Chondrocyte (in vitro differentiated cells): ENCODE data around the gene UNC5A. TPM values are rescaled to one million over a fixed set of nuclear protein-coding genes. Genes with fewer than 3 reads are reported as not detected.

Experiments
- DNase-seq: peaks from one replicate; pipeline ENCODE4 v3.0.0; 2021; ENCODE audit warnings: mixed read lengths, low spot score
- H3K27ac Mint-ChIP-seq: one replicate; pipeline ENCODE4 v1.8.0; 2021; ENCODE audit warnings: mild to moderate bottlenecking, moderate library complexity, mixed read lengths; ENCODE audit not compliant: unreplicated experiment
- H3K27me3 Mint-ChIP-seq: 2 replicates; pipeline ENCODE4 v1.8.0; 2021; ENCODE audit warnings: low read depth, mixed read lengths
- H3K36me3 Mint-ChIP-seq: 2 replicates; pipeline ENCODE4 v1.8.0; 2021; ENCODE audit warnings: low read depth, mixed read lengths
- H3K4me1 Mint-ChIP-seq: 2 replicates; pipeline ENCODE4 v1.8.0; 2021; ENCODE audit warnings: low read depth, mild to moderate bottlenecking, mixed read lengths
- H3K4me3 Mint-ChIP-seq: one replicate; pipeline ENCODE4 v1.8.0; 2021; ENCODE audit warnings: mild to moderate bottlenecking, moderate library complexity, mixed read lengths; ENCODE audit not compliant: unreplicated experiment
- H3K9me3 Mint-ChIP-seq: 2 replicates; pipeline ENCODE4 v1.8.0; 2021; ENCODE audit warnings: low read depth, mixed read lengths
- total RNA-seq: library from RNA; stranded (reverse); gene quantifications from 3 replicates; pipeline ENCODE4 v1.2.1, GENCODE V29; 2021
- TF ChIP-seq, protein P1 (sequence below): fragments of 200-600 bp; sonication (generic); IDR thresholded peaks from 2 replicates; pipeline ENCODE4 v1.5.0; 2021; ENCODE audit warnings: antibody characterized with exemption, mild to moderate bottlenecking, moderate library complexity

UNC5A gene
- total RNA-seq, 1 donor from 2014 or later, result 0.15 TPM

DNA sequence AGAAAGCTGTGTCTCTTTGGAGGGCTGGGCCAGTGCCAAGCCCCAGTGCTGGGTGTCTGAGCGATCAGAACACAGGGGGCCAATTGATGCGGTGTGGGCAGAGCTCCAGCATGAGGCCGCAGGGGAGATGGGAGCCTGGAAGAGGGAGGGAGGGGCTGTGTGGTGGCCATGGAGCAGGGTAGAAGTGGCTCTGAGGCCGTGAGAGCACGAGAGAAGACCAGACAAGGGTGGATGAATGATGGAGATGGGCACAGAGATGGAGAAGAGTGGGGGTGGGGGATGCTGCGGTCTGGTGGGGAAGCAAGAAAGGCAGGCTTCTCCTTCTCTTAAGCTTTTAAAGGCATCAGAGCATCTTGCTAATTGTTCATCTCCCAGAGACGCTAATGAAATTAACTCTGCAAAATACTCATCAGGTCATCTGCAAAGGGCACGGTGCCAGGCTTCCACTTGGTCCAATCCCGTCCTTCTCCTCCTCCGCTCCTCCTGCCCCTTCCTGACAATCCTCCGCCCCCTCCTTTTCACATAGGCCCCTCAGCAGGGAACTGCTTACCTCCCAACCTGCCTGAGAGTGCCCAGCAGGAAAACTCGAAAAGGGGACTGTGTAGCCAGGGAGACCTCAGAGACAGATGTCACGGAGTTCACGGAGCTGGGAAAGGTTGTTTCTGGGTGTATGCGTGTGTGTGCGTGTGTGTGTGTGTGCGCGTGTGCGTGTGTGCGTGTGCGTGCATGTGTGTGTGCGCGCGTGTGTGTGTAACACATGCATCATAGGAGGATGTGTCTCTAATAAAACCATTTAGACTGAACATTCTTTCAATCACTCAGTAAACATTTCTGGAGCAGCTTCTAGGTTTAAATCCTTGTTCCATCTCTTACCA is 7.1 kb upstream of the UNC5A start:
- H3K4me1 Mint-ChIP-seq, result no peaks in the 10 kb centered on the region
- no peak overlapping the region for H3K4me3 Mint-ChIP-seq
- TF ChIP-seq, protein P1, sequence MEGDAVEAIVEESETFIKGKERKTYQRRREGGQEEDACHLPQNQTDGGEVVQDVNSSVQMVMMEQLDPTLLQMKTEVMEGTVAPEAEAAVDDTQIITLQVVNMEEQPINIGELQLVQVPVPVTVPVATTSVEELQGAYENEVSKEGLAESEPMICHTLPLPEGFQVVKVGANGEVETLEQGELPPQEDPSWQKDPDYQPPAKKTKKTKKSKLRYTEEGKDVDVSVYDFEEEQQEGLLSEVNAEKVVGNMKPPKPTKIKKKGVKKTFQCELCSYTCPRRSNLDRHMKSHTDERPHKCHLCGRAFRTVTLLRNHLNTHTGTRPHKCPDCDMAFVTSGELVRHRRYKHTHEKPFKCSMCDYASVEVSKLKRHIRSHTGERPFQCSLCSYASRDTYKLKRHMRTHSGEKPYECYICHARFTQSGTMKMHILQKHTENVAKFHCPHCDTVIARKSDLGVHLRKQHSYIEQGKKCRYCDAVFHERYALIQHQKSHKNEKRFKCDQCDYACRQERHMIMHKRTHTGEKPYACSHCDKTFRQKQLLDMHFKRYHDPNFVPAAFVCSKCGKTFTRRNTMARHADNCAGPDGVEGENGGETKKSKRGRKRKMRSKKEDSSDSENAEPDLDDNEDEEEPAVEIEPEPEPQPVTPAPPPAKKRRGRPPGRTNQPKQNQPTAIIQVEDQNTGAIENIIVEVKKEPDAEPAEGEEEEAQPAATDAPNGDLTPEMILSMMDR, result no peak
- no peak overlapping the region for H3K27ac Mint-ChIP-seq
- peaks cover 38% of the 10 kb centered on the region for H3K27me3 Mint-ChIP-seq
- no peak for DNase-seq
- H3K36me3 Mint-ChIP-seq, result no peaks in the 10 kb centered on the region
- H3K9me3 Mint-ChIP-seq, result no peaks in the 10 kb centered on the region

DNA sequence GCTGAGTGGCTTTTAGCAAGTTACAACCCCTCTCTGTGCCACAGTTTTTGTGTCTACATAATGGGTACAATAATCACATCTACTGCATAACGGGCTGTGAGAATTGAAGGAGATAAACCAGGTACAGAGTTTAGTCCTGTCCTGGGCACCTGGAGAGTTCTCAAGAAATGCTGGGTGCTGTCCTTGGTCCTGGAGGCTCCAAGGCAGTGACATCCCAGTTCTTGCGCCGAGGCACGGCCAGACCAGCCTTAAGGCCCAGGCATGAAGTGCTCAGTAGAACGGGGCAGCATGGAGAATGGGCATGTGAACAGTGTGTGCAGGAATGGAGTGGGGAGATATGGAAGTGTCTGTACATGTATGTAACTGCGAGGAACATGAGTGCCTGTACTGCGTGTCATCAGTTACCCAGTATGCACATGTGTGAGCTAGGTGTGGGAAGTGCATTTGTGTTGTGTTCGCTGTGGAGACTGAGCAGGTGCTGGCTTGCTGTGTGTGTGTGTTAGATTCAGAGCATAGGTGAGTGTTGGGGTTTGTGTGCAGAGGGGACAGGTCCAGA is 6.3 kb upstream of the UNC5A start:
- no peak for DNase-seq

DNA sequence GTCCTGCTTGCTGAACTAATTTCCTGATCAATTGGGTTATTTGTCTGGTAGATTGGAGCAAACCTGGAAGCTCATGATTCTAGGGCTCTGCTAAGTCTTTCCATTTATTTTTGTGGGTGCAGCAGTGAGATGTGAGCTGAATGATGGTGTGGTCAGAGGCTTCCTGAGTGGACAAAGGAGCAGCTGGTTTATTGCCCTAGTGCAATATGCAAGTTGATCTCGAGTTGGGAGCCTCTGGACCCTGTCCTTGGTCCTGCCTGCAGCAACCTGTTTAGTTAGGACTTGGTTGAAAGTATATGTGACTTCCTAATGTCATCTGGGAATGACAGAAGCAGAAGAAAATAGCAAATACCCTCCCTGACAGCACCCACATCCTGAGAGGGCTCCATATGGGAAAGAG is 4.2 kb upstream of the UNC5A start:
- no peaks in the 10 kb centered on the region for H3K9me3 Mint-ChIP-seq
- no peak overlapping the region for H3K4me3 Mint-ChIP-seq
- no peak overlapping the region for H3K27ac Mint-ChIP-seq
- H3K4me1 Mint-ChIP-seq, result peaks cover 9% of the 10 kb centered on the region
- TF ChIP-seq, protein P1, result no peak
- no peak for DNase-seq
- H3K36me3 Mint-ChIP-seq, result no peaks in the 10 kb centered on the region
- peaks cover 51% of the 10 kb centered on the region for H3K27me3 Mint-ChIP-seq

More for the DNA sequence above, 6.3 kb upstream of the UNC5A start:
- TF ChIP-seq, protein P1, result no peak
- Mint-ChIP-seq H3K27ac (no peak overlapping the region), H3K4me1 (peaks cover under 1% of the 10 kb centered on the region), H3K36me3 (no peaks in the 10 kb centered on the region), H3K9me3 (no peaks in the 10 kb centered on the region), H3K27me3 (peaks cover 44% of the 10 kb centered on the region), H3K4me3 (no peak overlapping the region)

DNA sequence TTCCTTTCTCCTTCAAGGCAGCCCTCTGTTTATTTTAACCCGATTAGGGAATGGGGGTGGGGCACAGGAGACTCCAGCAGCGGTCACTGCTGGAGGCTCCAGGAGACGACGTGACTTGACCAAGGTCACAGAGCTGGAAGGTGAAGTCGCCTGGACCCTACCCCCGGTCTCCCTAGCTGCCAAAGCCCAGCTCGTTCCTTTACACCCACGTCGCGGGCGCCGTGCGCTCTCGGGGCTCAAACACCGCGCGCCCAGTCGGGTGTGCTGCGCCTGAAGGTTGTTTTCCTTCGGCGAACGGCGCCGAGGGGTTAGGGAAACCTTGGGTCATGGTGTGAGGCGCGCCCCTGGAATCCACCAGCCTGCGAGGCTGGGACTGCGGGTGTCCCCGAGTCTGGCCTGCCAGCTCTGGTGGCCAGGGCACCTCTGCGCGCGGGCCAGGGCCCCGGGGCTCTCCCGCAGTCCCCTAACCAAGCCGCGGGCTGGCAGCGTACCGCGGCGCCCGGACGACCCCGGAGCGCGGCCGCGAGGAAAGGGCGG is 747 bp upstream of the UNC5A start:
- no peak for DNase-seq
- H3K27ac Mint-ChIP-seq, result no peak overlapping the region
- no peaks in the 10 kb centered on the region for H3K36me3 Mint-ChIP-seq
- no peaks in the 10 kb centered on the region for H3K9me3 Mint-ChIP-seq
- peaks cover 11% of the 10 kb centered on the region for H3K4me1 Mint-ChIP-seq
- H3K27me3 Mint-ChIP-seq, result peaks cover 65% of the 10 kb centered on the region
- TF ChIP-seq, protein P1, result no peak
- peak overlapping the region; percentile 46 for H3K4me3 Mint-ChIP-seq

DNA sequence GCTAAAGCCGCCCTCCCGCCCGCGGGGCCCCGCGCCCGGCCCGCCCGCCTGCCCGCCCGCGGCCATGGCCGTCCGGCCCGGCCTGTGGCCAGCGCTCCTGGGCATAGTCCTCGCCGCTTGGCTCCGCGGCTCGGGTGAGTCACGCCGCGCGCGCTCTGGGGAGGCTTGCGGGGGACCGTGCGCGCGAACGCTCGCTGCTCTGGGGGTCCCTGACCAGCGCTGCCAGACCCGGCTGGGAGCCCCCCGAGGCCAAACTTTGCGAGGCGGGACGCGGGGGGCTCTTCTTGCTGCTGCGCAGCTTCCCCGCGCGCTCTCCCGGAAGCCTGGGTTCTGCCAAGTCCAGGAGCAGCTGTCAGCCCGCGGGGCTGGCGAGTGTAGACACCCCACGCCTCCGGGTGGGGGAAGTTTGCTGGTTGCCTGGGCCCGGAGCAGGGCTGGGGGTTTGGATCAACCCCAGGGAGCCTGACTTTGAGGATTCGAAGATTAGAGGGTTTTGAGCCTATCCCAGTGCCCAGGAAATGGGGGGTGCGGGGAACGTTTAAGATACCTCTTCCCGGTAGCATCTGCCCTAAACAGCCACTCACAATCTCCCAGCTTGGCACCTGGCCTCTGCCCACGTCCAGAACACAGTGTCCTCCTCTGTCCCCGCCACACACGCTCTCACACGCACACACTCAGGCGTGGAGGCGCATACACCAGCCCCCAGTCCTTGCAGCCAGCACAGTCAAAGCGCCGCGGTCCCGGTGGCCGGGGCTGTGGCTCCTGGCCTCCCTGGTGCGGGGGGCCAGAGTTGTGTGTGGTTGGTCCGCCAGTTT is 535 bp downstream of the UNC5A start:
- H3K36me3 Mint-ChIP-seq, result no peaks in the 10 kb centered on the region
- peaks cover 66% of the 10 kb centered on the region for H3K27me3 Mint-ChIP-seq
- peak overlapping the region; percentile 63 for H3K4me3 Mint-ChIP-seq
- no peak for DNase-seq
- H3K4me1 Mint-ChIP-seq, result peaks cover 11% of the 10 kb centered on the region
- H3K9me3 Mint-ChIP-seq, result no peaks in the 10 kb centered on the region
- TF ChIP-seq, protein P1, result no peak
- no peak overlapping the region for H3K27ac Mint-ChIP-seq
